HCT116 (cell line): Measurements from ENCODE around the gene PKP1. TPM values are rescaled to one million over a fixed set of nuclear protein-coding genes. Genes with fewer than 3 reads are reported as not detected.

ENCODE experiments used
- ATAC-seq: fragments of 200-7000 bp; cut with Tn5 transposase; 2 replicates; pipeline ENCODE4 v1.9.1; 2020; ENCODE audit warnings: mild to moderate bottlenecking, moderate library complexity
- BruUV-seq: library from RNA; stranded (reverse); fragments of 400-500 nt; replicated peaks from 2 replicates; lab custom pipeline; 2021; lab: Mats Ljungman, UMichigan
- CTCF ChIA-PET: fragments of 300-600 bp; sonication (Branson Sonifier 250); formaldehyde crosslinking; loops from one replicate; lab custom pipeline; 2021; ENCODE audit warnings: antibody characterized with exemption; lab: Charles Lee
- POLR2A ChIA-PET: fragments of 300-600, 350-600 bp; sonication (Branson Sonifier 250); formaldehyde crosslinking; loops from one replicate; lab custom pipeline; 2021; ENCODE audit warnings: antibody characterized with exemption; lab: Charles Lee
- RAD21 ChIA-PET, 2 experiments: fragments of 300-600 bp; sonication (Branson Sonifier 250); formaldehyde crosslinking; loops; one replicate each; lab custom pipeline; 2023; ENCODE audit warnings: low total read pairs in 2 of 2; ENCODE audit not compliant: uncharacterized antibody in 2 of 2, unreplicated experiment in 2 of 2, low non-redundant PET in 1 of 2; lab: Charles Lee
- DNase-seq: peaks from one replicate; pipeline ENCODE4 v3.0.0-alpha.2; 2010; ENCODE audit warnings: low read depth, low spot score
- H2AFZ ChIP-seq: fragments of 200-600 bp; shearing (Covaris generic), sonication (generic); 2 replicates; pipeline ENCODE4 v1.6.1; 2017; ENCODE audit warnings: low read depth, mixed run types, mixed read lengths, antibody characterized with exemption, low read length; ENCODE audit not compliant: poor library complexity, severe bottlenecking
- H3K27ac ChIP-seq: 2 replicates; pipeline ENCODE4 v1.5.1; 2012; ENCODE audit warnings: low read depth, low read length
- H3K27me3 ChIP-seq: fragments of 200-600 bp; sonication (generic); 2 replicates; pipeline ENCODE4 v1.6.1; 2016; ENCODE audit warnings: mixed run types, low read length, mixed read lengths; ENCODE audit not compliant: insufficient read depth
- H3K36me3 ChIP-seq, 2 experiments: fragments of 200-500 bp in 1 of 2; fragments of 200-600 bp in 1 of 2; sonication (Bioruptor generic) in 1 of 2; sonication (generic) in 1 of 2; 2 replicates each; pipeline versions ENCODE4 v1.5.1 to v1.6.1; 2014 to 2016; ENCODE audit warnings: low read length in 2 of 2, inconsistent platforms in 1 of 2, mixed read lengths in 1 of 2, mixed run types in 1 of 2; ENCODE audit not compliant: insufficient read depth in 2 of 2, control insufficient read depth in 1 of 2
- H3K4me1 ChIP-seq, 2 experiments: fragments of 200-600 bp in 1 of 2; sonication (generic) in 1 of 2; 2 replicates each; pipeline versions ENCODE4 v1.5.1 to v1.6.1; 2012 to 2017; ENCODE audit warnings: low read length in 2 of 2, inconsistent platforms in 1 of 2, mild to moderate bottlenecking in 1 of 2, mixed read lengths in 1 of 2, mixed run types in 1 of 2, moderate library complexity in 1 of 2; ENCODE audit not compliant: insufficient read depth in 2 of 2, control insufficient read depth in 1 of 2
- H3K4me2 ChIP-seq: fragments of 200-600 bp; sonication (generic); 2 replicates; pipeline ENCODE4 v1.6.1; 2017; ENCODE audit warnings: mixed run types, low read length, mixed read lengths
- H3K4me3 ChIP-seq, 2 experiments: fragments of 200-600 bp in 1 of 2; sonication (generic) in 1 of 2; replicated peaks in 1 of 2; 2 replicates each; pipeline ENCODE4 v1.5.1; 2011 to 2016; ENCODE audit warnings: low read length in 2 of 2, control low read depth in 1 of 2, low read depth in 1 of 2, mild to moderate bottlenecking in 1 of 2, mixed read lengths in 1 of 2, mixed run types in 1 of 2
- H3K79me2 ChIP-seq: fragments of 200-600 bp; sonication (generic); 2 replicates; pipeline ENCODE4 v1.6.1; 2017; ENCODE audit warnings: mild to moderate bottlenecking, mixed run types, low read length, moderate library complexity, mixed read lengths; ENCODE audit not compliant: insufficient read depth
- H3K9ac ChIP-seq: fragments of 200-600 bp; sonication (generic); 2 replicates; pipeline ENCODE4 v1.6.1; 2016; ENCODE audit warnings: low read length, mixed read lengths
- H3K9me2 ChIP-seq: fragments of 200-600 bp; sonication (generic), shearing (Covaris generic); 2 replicates; pipeline ENCODE4 v1.6.1; 2017; ENCODE audit warnings: mixed run types, mild to moderate bottlenecking, moderate library complexity; ENCODE audit not compliant: insufficient read depth
- H3K9me3 ChIP-seq, 2 experiments: fragments of 200-500 bp in 1 of 2; fragments of 200-600 bp in 1 of 2; sonication (Bioruptor generic) in 1 of 2; sonication (generic) in 1 of 2; 2 replicates each; pipeline ENCODE4 v1.6.1; 2014 to 2017; ENCODE audit warnings: low read length in 2 of 2, mixed read lengths in 2 of 2, inconsistent platforms in 1 of 2, low read depth in 1 of 2, mild to moderate bottlenecking in 1 of 2, mixed run types in 1 of 2, moderate library complexity in 1 of 2; ENCODE audit not compliant: control insufficient read depth in 1 of 2, insufficient read depth in 1 of 2
- H4K20me1 ChIP-seq: fragments of 200-600 bp; sonication (generic), shearing (Covaris generic); 2 replicates; pipeline ENCODE4 v1.6.1; 2017; ENCODE audit warnings: mixed run types, mild to moderate bottlenecking, moderate library complexity; ENCODE audit not compliant: insufficient read depth
- RAD21 ChIP-seq: IDR thresholded peaks from 2 replicates; pipeline ENCODE4 v1.6.1; 2012; ENCODE audit warnings: low read depth, mild to moderate bottlenecking
- SIN3A ChIP-seq: IDR thresholded peaks from 2 replicates; pipeline ENCODE4 v1.6.1; 2012; ENCODE audit warnings: low read depth
- intact Hi-C: fragments of 100-400 bp; cut with micrococcal nuclease; formaldehyde crosslinking; loops from 2 replicates; pipeline ENCODE4 v1.10.0; 2022
- total RNA-seq: library from RNA; stranded (reverse); gene quantifications from one replicate; pipeline ENCODE4 v1.2.1, GENCODE V29; 2021; ENCODE audit not compliant: unreplicated experiment
- TF ChIP-seq, protein P1 (sequence below), 3 experiments: fragments of 200-600 bp in 1 of 3; sonication (generic) in 1 of 3; IDR thresholded peaks in 2 of 3; conservative IDR thresholded peaks in 1 of 3; 2 replicates each; pipeline ENCODE4 v1.5.1; 2012 to 2017; ENCODE audit warnings: low read depth in 2 of 3, low read length in 2 of 3, antibody characterized with exemption in 1 of 3, borderline replicate concordance in 1 of 3, control low read depth in 1 of 3, mild to moderate bottlenecking in 1 of 3, mixed read lengths in 1 of 3, mixed run types in 1 of 3, moderate library complexity in 1 of 3; ENCODE audit not compliant: insufficient read depth in 1 of 3

The PKP1 gene
- total RNA-seq, 1 experiment from 2014 or later = 0.07 TPM

DNA sequence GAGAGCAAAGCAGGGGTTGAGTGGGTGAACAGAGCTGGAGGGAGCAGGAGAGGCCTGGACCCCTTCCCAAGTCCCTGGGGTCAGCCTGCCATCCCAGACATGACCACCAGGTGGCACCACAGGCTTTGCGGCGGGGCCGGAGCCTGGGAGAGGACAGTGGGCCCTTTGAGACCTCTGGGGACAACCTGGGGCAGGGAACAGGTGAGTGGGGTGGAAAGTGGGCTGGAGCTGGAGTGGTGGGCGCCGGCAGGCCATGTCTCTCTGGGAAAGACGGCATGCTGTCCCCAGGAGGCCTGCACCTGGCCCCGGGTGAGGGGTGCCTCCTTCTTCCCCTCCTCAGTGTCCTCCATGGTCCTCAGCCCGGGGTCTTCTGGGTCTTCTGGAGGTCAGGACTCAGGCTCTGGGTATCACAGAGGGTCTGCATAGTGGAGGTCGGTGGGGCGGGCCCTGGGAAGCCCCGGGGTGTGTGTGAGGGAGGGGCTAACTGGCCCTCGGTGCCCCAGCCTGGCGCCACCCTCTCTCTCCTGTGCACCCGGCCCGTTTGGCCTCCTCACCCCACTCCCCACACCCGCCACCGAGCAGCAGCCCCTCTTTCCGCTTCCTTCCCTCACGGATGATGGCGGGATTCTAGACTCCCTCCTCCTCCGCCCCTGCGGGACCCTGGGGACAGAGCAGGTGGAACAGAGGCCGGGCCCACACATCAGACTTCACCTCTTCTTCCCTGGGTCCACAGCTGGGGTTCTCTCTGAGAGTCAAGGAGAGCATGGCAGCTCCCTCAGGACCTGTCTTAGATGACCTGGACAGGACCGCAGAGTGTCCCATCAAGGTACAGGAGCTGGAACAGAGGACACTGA lies 28.5 kb upstream of the PKP1 start:
- H3K79me2 ChIP-seq = no peaks in the 10 kb centered on the region
- no peak overlapping the region for H3K4me3 ChIP-seq
- no peaks in the 10 kb centered on the region for H3K9me2 ChIP-seq
- ATAC-seq (peak; percentile 84), DNase-seq (peak; percentile 27)
- ChIA-PET POLR2A (no interaction called here), RAD21 (interaction anchor here (0.6 to 2.2 kb wide), 7 partner anchors 53 to 107 kb away, joined by 3 to 10 read pairs (median 3); no protein-coding TSS in a partner anchor), CTCF (interaction anchor here (0.7 to 2.2 kb wide), 8 partner anchors 8 to 181 kb away, joined by 3 to 31 read pairs (median 4); no protein-coding TSS in a partner anchor)
- no peak overlapping the region for H2AFZ ChIP-seq
- no peak overlapping the region; the same call in 1 of the 2 replicates for H3K27ac ChIP-seq
- no peaks in the 10 kb centered on the region for H3K9me3 ChIP-seq
- H4K20me1 ChIP-seq = no peaks in the 10 kb centered on the region
- no peaks in the 10 kb centered on the region for H3K36me3 ChIP-seq
- H3K4me2 ChIP-seq = no peak overlapping the region
- no TSS peak for BruUV-seq
- TF ChIP-seq SIN3A = no peak
- peak; percentile 100 for TF ChIP-seq RAD21
- TF ChIP-seq, protein P1, sequence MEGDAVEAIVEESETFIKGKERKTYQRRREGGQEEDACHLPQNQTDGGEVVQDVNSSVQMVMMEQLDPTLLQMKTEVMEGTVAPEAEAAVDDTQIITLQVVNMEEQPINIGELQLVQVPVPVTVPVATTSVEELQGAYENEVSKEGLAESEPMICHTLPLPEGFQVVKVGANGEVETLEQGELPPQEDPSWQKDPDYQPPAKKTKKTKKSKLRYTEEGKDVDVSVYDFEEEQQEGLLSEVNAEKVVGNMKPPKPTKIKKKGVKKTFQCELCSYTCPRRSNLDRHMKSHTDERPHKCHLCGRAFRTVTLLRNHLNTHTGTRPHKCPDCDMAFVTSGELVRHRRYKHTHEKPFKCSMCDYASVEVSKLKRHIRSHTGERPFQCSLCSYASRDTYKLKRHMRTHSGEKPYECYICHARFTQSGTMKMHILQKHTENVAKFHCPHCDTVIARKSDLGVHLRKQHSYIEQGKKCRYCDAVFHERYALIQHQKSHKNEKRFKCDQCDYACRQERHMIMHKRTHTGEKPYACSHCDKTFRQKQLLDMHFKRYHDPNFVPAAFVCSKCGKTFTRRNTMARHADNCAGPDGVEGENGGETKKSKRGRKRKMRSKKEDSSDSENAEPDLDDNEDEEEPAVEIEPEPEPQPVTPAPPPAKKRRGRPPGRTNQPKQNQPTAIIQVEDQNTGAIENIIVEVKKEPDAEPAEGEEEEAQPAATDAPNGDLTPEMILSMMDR (IDR thresholded peaks at IDR 0.05 in 2 of 3, conservative IDR thresholded peaks at IDR 0.05 in 1 of 3; ENCODE audit: borderline replicate concordance in 1 of 3, insufficient read depth in 1 of 3, low read depth in 2 of 3, low read length in 2 of 3) = peak; percentile 96 to 97 (median 97)
- H3K27me3 ChIP-seq = no peaks in the 10 kb centered on the region
- intact Hi-C loops = loop anchor here (1.0 kb wide), 3 partner anchors 54 to 106 kb away; no protein-coding TSS in a partner anchor
- no peak overlapping the region for H3K9ac ChIP-seq
- peaks cover 7 to 11% of the 10 kb centered on the region in 2 experiments; a peak in 3 of 4 replicates for H3K4me1 ChIP-seq
